HEK293 (cell line): ENCODE data around the gene SH3BP2.

Source experiments
- CTCF ChIA-PET: fragments of 350-600 bp; formaldehyde crosslinking; extraction: SDS; loops from one replicate; lab custom pipeline; 2021; ENCODE audit warnings: antibody characterized with exemption; lab: Yijun Ruan, JAX
- POLR2A ChIA-PET: fragments of 300-600 bp; formaldehyde crosslinking; extraction: SDS; loops from one replicate; lab custom pipeline; 2020; ENCODE audit warnings: antibody characterized with exemption, inconsistent platforms; lab: Yijun Ruan, JAX
- H3K27ac ChIP-seq: fragments of 200-500 bp; sonication (Bioruptor generic); 2 replicates; pipeline ENCODE4 v1.5.1; 2014; ENCODE audit warnings: low read depth, low read length, control low read depth, inconsistent platforms; ENCODE audit errors: extremely low read depth
- H3K36me3 ChIP-seq, 2 experiments: fragments of 200-500 bp in 1 of 2; sonication (Bioruptor generic) in 1 of 2; 1 replicate in 1 of 2; 2 replicates in 1 of 2; pipeline ENCODE4 v1.5.1; 2014 to 2017; ENCODE audit warnings: inconsistent platforms in 2 of 2, low read length in 2 of 2; ENCODE audit not compliant: control insufficient read depth in 2 of 2, insufficient read depth in 1 of 2
- H3K4me1 ChIP-seq: fragments of 200-500 bp; sonication (Bioruptor generic); 2 replicates; pipeline ENCODE4 v1.5.1; 2014; ENCODE audit warnings: mild to moderate bottlenecking, low read length, inconsistent platforms; ENCODE audit not compliant: control insufficient read depth, insufficient read depth
- H3K4me3 ChIP-seq: 2 replicates; pipeline ENCODE4 v1.5.1; 2011; ENCODE audit warnings: low read depth, mild to moderate bottlenecking, control low read depth, low read length, moderate library complexity
- H3K9me3 ChIP-seq: fragments of 200-500 bp; sonication (Bioruptor generic); 2 replicates; pipeline ENCODE4 v1.5.1; 2014; ENCODE audit warnings: low read depth, low read length, inconsistent platforms; ENCODE audit not compliant: control insufficient read depth, insufficient read depth
- GLIS1 ChIP-seq: fragments of 450-650 bp; formaldehyde crosslinking; IDR thresholded peaks from 2 replicates; pipeline ENCODE4 v1.5.1; 2016; ENCODE audit warnings: missing biosample characterization, missing genetic modification characterization
- KLF8 ChIP-seq: fragments of 450-650 bp; formaldehyde crosslinking; IDR thresholded peaks from 2 replicates; pipeline ENCODE4 v1.5.1; 2016; ENCODE audit warnings: missing biosample characterization, missing genetic modification characterization
- PATZ1 ChIP-seq: fragments of 450-650 bp; formaldehyde crosslinking; IDR thresholded peaks from 2 replicates; pipeline ENCODE4 v1.5.1; 2016; ENCODE audit warnings: missing biosample characterization, missing genetic modification characterization
- PRDM1 ChIP-seq: fragments of 450-650 bp; formaldehyde crosslinking; IDR thresholded peaks from 2 replicates; pipeline ENCODE4; 2016; ENCODE audit warnings: missing biosample characterization, missing genetic modification characterization
- SCRT2 ChIP-seq: fragments of 450-650 bp; formaldehyde crosslinking; IDR thresholded peaks from 2 replicates; pipeline ENCODE4 v1.5.1; 2016; ENCODE audit warnings: missing biosample characterization, missing genetic modification characterization
- TSHZ1 ChIP-seq: fragments of 450-650 bp; formaldehyde crosslinking; IDR thresholded peaks from 2 replicates; pipeline ENCODE4 v1.5.1; 2016; ENCODE audit warnings: missing biosample characterization, missing genetic modification characterization, borderline replicate concordance
- WT1 ChIP-seq: fragments of 450-650 bp; formaldehyde crosslinking; IDR thresholded peaks from 2 replicates; pipeline ENCODE4 v1.5.1; 2016; ENCODE audit warnings: missing biosample characterization, missing genetic modification characterization
- ZIC2 ChIP-seq: fragments of 450-650 bp; formaldehyde crosslinking; IDR thresholded peaks from 2 replicates; pipeline ENCODE4 v1.5.1; 2016; ENCODE audit warnings: missing biosample characterization, missing genetic modification characterization
- ZNF121 ChIP-seq: fragments of 450-650 bp; formaldehyde crosslinking; IDR thresholded peaks from 2 replicates; pipeline ENCODE4 v1.5.1; 2016; ENCODE audit warnings: missing biosample characterization, missing genetic modification characterization
- ZNF138 ChIP-seq: fragments of 450-650 bp; formaldehyde crosslinking; IDR thresholded peaks from 2 replicates; pipeline ENCODE4 v1.5.1; 2016; ENCODE audit warnings: missing biosample characterization, missing genetic modification characterization, borderline replicate concordance
- ZNF169 ChIP-seq: fragments of 450-650 bp; formaldehyde crosslinking; IDR thresholded peaks from 2 replicates; pipeline ENCODE4 v1.5.1; 2016; ENCODE audit warnings: missing biosample characterization, missing genetic modification characterization
- ZNF24 ChIP-seq: fragments of 450-650 bp; formaldehyde crosslinking; IDR thresholded peaks from 2 replicates; pipeline ENCODE4 v1.5.1; 2016; ENCODE audit warnings: missing biosample characterization, missing genetic modification characterization
- ZNF266 ChIP-seq: fragments of 450-650 bp; formaldehyde crosslinking; IDR thresholded peaks from 2 replicates; pipeline ENCODE4 v1.5.1; 2016; ENCODE audit warnings: missing biosample characterization, missing genetic modification characterization, low read depth
- ZNF324 ChIP-seq: fragments of 450-650 bp; formaldehyde crosslinking; IDR thresholded peaks from 2 replicates; pipeline ENCODE4 v1.5.1; 2016; ENCODE audit warnings: missing biosample characterization, missing genetic modification characterization
- ZNF354C ChIP-seq: fragments of 450-650 bp; formaldehyde crosslinking; IDR thresholded peaks from 2 replicates; pipeline ENCODE4 v1.5.1; 2016; ENCODE audit warnings: missing biosample characterization, missing genetic modification characterization, low read depth, borderline replicate concordance
- ZNF560 ChIP-seq: fragments of 450-650 bp; formaldehyde crosslinking; IDR thresholded peaks from 2 replicates; pipeline ENCODE4 v1.5.1; 2017; ENCODE audit warnings: missing biosample characterization, missing genetic modification characterization, borderline replicate concordance
- ZNF585B ChIP-seq: fragments of 450-650 bp; formaldehyde crosslinking; IDR thresholded peaks from 2 replicates; pipeline ENCODE4 v1.5.1; 2016; ENCODE audit warnings: missing biosample characterization, missing genetic modification characterization
- ZNF600 ChIP-seq: fragments of 450-650 bp; formaldehyde crosslinking; IDR thresholded peaks from 2 replicates; pipeline ENCODE4 v1.5.1; 2016; ENCODE audit warnings: missing biosample characterization, missing genetic modification characterization
- ZNF701 ChIP-seq: fragments of 450-650 bp; formaldehyde crosslinking; IDR thresholded peaks from 2 replicates; pipeline ENCODE4 v1.5.1; 2016; ENCODE audit warnings: missing biosample characterization, missing genetic modification characterization
- ZNF768 ChIP-seq: fragments of 450-650 bp; formaldehyde crosslinking; IDR thresholded peaks from 2 replicates; pipeline ENCODE4 v1.5.1; 2018; ENCODE audit warnings: missing biosample characterization, mild to moderate bottlenecking, missing genetic modification characterization
- ZNF843 ChIP-seq: fragments of 450-650 bp; formaldehyde crosslinking; IDR thresholded peaks from 2 replicates; pipeline ENCODE4 v1.5.1; 2016; ENCODE audit warnings: missing biosample characterization, missing genetic modification characterization
- ZSCAN30 ChIP-seq: fragments of 450-650 bp; IDR thresholded peaks from 2 replicates; pipeline ENCODE4 v1.5.1; 2018; ENCODE audit warnings: missing biosample characterization, mild to moderate bottlenecking, missing genetic modification characterization, moderate library complexity
- TF ChIP-seq, protein P1 (sequence below): fragments of 450-650 bp; formaldehyde crosslinking; IDR thresholded peaks from 2 replicates; pipeline ENCODE4 v1.5.1; 2016; ENCODE audit warnings: missing biosample characterization, missing genetic modification characterization

Gene SH3BP2

GRCh38 chr4:2820216-2820982 lies 27.5 kb downstream of the SH3BP2 start (continued):
- no peak for TF ChIP-seq ZNF24
- TF ChIP-seq ZNF600, result no peak

- peaks cover 0 to 72% of the 10 kb centered on the region in 2 experiments; a peak in 1 of 3 replicates for H3K36me3 ChIP-seq
- POLR2A ChIA-PET, result no interaction called here
These were observed 29.8 kb downstream of the SH3BP2 start for GRCh38 chr4:2822461-2823300.

GRCh38 chr4:2823301-2823670 lies 30.4 kb downstream of the SH3BP2 start:
- CTCF ChIA-PET, result no interaction called here
- no peak overlapping the region for H3K27ac ChIP-seq

More at GRCh38 chr4:2822461-2823300, 29.8 kb downstream of the SH3BP2 start:
- Histone ChIP-seq H3K4me3 (no peak overlapping the region), H3K4me1 (no peaks in the 10 kb centered on the region), H3K27ac (no peak overlapping the region), H3K9me3 (no peaks in the 10 kb centered on the region)
- TF ChIP-seq ZNF843 (tag by site-specific recombination) (no peak), ZIC2 (tag by site-specific recombination) (peak; percentile 44), GLIS1 (tag by site-specific recombination) (0 out of 2 replicates have a peak, but pooled peaks have one; percentile 16)
- CTCF ChIA-PET, result no interaction called here

DNA sequence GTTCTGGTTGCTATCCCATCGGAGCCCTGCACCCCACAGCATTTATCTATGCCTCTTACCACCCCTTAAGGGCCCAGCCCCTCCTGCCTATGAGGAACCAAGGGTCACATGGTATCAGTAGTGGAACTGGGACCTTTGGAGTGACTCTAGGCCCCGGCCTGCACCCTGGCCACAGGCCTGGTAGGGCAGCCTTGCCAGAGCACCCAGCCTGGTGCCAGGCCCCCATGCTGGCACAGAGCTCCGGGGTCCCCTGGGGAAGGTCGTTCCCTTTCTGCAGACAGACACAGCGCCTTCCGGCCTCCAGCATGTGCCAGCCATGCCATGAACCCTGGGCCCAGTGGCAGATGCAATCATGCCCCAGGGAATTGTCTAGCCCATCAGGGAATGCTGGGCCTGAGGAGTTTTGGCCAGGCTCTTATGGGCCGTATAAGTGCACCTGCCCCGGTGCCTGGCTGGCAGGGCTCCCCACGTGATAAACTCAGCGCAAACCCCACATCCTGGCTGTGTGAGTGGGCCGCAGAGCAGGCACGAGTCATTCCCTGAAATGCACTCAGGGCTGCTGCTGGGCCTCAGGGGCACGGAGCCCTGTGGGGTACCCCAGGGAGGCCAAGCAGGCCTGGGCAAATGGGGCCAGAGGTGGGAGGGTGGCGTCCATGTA lies 30.9 kb downstream of the SH3BP2 start:
- CTCF ChIA-PET, result no interaction called here
- Histone ChIP-seq H3K4me1 (no peaks in the 10 kb centered on the region), H3K4me3 (no peak overlapping the region), H3K9me3 (no peaks in the 10 kb centered on the region), H3K36me3 (peaks cover 0 to 82% of the 10 kb centered on the region in 2 experiments; a peak in 1 of 3 replicates), H3K27ac (no peak overlapping the region)
- POLR2A ChIA-PET, result no interaction called here
- TF ChIP-seq ZNF585B (tag by site-specific recombination), result no peak
- TF ChIP-seq PATZ1 (tag by site-specific recombination), result no peak
- TF ChIP-seq ZNF138 (tag by site-specific recombination), result no peak
- TF ChIP-seq TSHZ1, result no peak
- no peak for TF ChIP-seq ZNF701 (tag by site-specific recombination)
- no peak for TF ChIP-seq KLF8 (tag by site-specific recombination)
- no peak for TF ChIP-seq PRDM1
- no peak for TF ChIP-seq ZNF324 (tag by site-specific recombination)
- TF ChIP-seq, protein P1, sequence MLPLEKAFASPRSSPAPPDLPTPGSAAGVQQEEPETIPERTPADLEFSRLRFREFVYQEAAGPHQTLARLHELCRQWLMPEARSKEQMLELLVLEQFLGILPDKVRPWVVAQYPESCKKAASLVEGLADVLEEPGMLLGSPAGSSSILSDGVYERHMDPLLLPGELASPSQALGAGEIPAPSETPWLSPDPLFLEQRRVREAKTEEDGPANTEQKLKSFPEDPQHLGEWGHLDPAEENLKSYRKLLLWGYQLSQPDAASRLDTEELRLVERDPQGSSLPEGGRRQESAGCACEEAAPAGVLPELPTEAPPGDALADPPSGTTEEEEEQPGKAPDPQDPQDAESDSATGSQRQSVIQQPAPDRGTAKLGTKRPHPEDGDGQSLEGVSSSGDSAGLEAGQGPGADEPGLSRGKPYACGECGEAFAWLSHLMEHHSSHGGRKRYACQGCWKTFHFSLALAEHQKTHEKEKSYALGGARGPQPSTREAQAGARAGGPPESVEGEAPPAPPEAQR, result no peak
- no peak for TF ChIP-seq WT1 (tag by site-specific recombination)
- TF ChIP-seq ZNF768, result no peak
- no peak for TF ChIP-seq ZNF169 (tag by site-specific recombination)
- TF ChIP-seq ZNF560 (tag by site-specific recombination), result no peak
- no peak for TF ChIP-seq ZSCAN30 (tag by site-specific recombination)
- no peak for TF ChIP-seq SCRT2 (tag by site-specific recombination)

More at GRCh38 chr4:2823301-2823670, 30.4 kb downstream of the SH3BP2 start:
- TF ChIP-seq ZNF121 (tag by site-specific recombination), result no peak
- no peak for TF ChIP-seq ZNF266 (tag by site-specific recombination)
- no peak for TF ChIP-seq ZNF354C (tag by site-specific recombination)
- no peaks in the 10 kb centered on the region for H3K9me3 ChIP-seq
- POLR2A ChIA-PET, result no interaction called here
- no peaks in the 10 kb centered on the region for H3K4me1 ChIP-seq
- H3K4me3 ChIP-seq, result no peak overlapping the region
- H3K36me3 ChIP-seq, result peaks cover 0 to 77% of the 10 kb centered on the region in 2 experiments; a peak in 1 of 3 replicates
